ENCODE data around the gene HEXB. TPM values are rescaled to one million over a fixed set of nuclear protein-coding genes. Genes with fewer than 3 reads are reported as not detected.
A peak's percentile ranks its signal among the peaks of the same experiment; 100 is the strongest.

HEXB gene
- total RNA-seq, 2 experiments from 2014 or later = 46.2 to 49.1 TPM

DNA sequence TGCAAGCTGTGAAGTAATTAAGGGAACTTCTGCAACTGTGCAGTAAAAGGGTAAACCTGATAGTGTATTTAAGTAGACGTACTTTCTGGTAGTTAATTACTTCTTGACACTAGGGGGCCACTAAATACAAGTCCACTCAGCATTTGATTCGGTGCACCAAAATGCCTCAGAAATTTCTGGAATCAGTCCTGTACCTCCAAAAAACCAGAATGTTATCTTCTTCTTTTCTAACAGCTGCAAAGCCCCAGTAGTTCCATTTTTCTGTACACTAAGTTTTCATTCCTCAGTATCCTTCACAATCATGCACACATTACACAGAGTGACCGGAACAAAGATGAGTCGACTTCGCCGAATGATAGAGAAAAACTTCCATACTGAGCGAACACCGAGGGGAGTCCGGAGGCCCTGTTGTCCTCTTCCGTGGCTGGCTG, 81.4 kb downstream of the HEXB start:
- H3K27me3 Mint-ChIP-seq = no peaks in the 10 kb centered on the region
- intact Hi-C loops (cut with micrococcal nuclease) = loop anchor here (10.0 kb wide), 2 partner anchors 148 to 498 kb away; no protein-coding TSS in a partner anchor
- no peaks in the 10 kb centered on the region for H3K9me3 Mint-ChIP-seq
- peaks cover 36% of the 10 kb centered on the region for H3K36me3 Mint-ChIP-seq (ENCODE audit: low read depth)
- POLR2A ChIA-PET = interaction anchor here (0.8 to 2.1 kb wide), 4 partner anchors 8 to 81 kb away, joined by 3 to 5 read pairs (median 3); partner anchors contain the start of gene HEXB
- H3K4me3 Mint-ChIP-seq = peak overlapping the region; percentile 98
- H3K27ac Mint-ChIP-seq = peak overlapping the region; percentile 99
- CTCF ChIA-PET = interaction anchor here (0.7 to 2.3 kb wide), 17 partner anchors 8 to 470 kb away, joined by 3 to 10 read pairs (median 6); partner anchors contain the start of genes ANKRD31 and HEXB
- H3K4me1 Mint-ChIP-seq (ENCODE audit: low read depth) = peaks cover 46% of the 10 kb centered on the region
- ATAC-seq = peak; percentile 43
- TF ChIP-seq, protein P1, sequence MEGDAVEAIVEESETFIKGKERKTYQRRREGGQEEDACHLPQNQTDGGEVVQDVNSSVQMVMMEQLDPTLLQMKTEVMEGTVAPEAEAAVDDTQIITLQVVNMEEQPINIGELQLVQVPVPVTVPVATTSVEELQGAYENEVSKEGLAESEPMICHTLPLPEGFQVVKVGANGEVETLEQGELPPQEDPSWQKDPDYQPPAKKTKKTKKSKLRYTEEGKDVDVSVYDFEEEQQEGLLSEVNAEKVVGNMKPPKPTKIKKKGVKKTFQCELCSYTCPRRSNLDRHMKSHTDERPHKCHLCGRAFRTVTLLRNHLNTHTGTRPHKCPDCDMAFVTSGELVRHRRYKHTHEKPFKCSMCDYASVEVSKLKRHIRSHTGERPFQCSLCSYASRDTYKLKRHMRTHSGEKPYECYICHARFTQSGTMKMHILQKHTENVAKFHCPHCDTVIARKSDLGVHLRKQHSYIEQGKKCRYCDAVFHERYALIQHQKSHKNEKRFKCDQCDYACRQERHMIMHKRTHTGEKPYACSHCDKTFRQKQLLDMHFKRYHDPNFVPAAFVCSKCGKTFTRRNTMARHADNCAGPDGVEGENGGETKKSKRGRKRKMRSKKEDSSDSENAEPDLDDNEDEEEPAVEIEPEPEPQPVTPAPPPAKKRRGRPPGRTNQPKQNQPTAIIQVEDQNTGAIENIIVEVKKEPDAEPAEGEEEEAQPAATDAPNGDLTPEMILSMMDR (IDR thresholded peaks at IDR 0.05) = peak; percentile 86
- no peak for DNase-seq

DNA sequence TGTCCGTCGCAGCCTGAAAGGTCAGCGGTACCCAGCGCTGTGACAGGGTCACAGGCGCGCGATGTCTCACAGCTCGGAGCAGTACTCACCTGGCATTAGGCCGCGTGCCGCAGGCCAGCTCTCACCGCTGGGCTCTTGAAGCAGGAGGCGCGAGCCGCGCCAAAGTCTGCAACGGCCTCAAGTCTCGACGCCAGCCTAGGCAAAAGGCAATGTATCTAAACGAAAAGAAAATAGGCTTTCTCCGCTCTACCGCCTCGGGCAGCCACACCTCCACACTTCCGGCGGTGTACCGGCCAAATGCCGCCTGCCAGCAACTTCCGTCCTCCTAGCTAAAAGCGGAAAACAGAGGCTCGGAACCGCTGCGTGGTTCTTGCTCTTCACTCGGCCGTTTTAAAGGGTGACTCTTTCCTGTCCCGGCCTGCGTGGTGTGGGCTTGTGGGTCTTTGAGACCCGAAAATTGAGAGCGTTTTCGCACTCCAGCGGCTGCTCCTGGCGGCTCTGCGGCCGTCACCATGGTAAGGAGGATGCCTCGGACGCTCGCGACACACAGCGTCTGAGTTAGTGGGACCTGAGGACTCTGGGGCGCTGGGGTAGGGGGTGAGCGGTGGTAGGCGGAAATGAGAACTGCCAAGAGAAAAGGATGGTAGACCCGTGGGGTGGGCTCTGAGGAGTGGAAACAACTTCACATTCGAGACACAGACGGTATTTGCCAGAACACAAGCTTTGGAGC, 82.0 kb downstream of the HEXB start, which contains the start of the genes GFM2 and NSA2:
Gene GFM2 (minus strand): TSS at position 269 of the 730 bp plus-strand sequence. CDS start 3,375 bp downstream, outside the sequence.
Gene NSA2 (plus strand): TSS at position 401 of the 730 bp plus-strand sequence. CDS start 112 bp downstream, at position 513.
- H3K27ac Mint-ChIP-seq = peak within 1 kb of the TSS; percentile 99
- peak; percentile 96 for DNase-seq
- peak within 1 kb of the TSS; percentile 98 for H3K4me3 Mint-ChIP-seq
- H3K36me3 Mint-ChIP-seq (ENCODE audit: low read depth) = peaks cover 38% of the 10 kb centered on the region
- no peaks in the 10 kb centered on the region for H3K9me3 Mint-ChIP-seq
- CTCF ChIA-PET = interaction anchor here (0.6 to 2.3 kb wide), 17 partner anchors 8 to 470 kb away, joined by 3 to 10 read pairs (median 6); partner anchors contain the start of genes ANKRD31 and HEXB
- H3K27me3 Mint-ChIP-seq = no peaks in the 10 kb centered on the region
- intact Hi-C loops (cut with micrococcal nuclease) = loop anchor here (10.0 kb wide), 2 partner anchors 148 to 498 kb away; no protein-coding TSS in a partner anchor
- POLR2A ChIA-PET = interaction anchor here (1.0 to 2.1 kb wide), 3 partner anchors 8 to 30 kb away, joined by 3 to 5 read pairs (median 3); no protein-coding TSS in a partner anchor
- peaks cover 40% of the 10 kb centered on the region for H3K4me1 Mint-ChIP-seq (ENCODE audit: low read depth)
- ATAC-seq = peak; percentile 91
- TF ChIP-seq, protein P1 (IDR thresholded peaks at IDR 0.05) = no peak

DNA sequence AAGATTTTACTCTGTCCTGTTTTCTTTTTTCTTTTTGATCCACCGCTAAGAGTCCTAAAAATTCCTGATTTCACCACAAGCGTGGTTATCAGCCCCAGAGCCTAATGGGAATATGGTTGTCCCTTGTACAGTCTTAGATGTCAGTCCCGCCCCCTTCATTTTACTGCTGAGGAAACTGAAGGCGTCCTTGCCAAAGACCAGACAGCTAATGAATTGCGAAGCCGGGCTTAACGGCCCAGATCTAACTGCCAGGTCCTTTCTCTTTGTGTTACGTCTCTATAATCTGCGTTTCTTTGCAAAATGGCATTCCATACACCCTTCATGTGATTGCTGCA, 82.5 kb downstream of the HEXB start:
- CTCF ChIA-PET = interaction anchor here (0.6 to 2.3 kb wide), 10 partner anchors 8 to 396 kb away, joined by 3 to 10 read pairs (median 6); partner anchors contain the start of gene HEXB

More for the DNA sequence above, 82.5 kb downstream of the HEXB start:
- Mint-ChIP-seq H3K4me1 (ENCODE audit: low read depth) (peaks cover 35% of the 10 kb centered on the region), H3K9me3 (no peaks in the 10 kb centered on the region), H3K27me3 (no peaks in the 10 kb centered on the region), H3K36me3 (ENCODE audit: low read depth) (peaks cover 37% of the 10 kb centered on the region), H3K27ac (peak overlapping the region; percentile 99), H3K4me3 (peak overlapping the region; percentile 98)
- ATAC-seq (peak; percentile 7), DNase-seq (peak; percentile 30)
- intact Hi-C loops (cut with micrococcal nuclease) = loop anchor here (10.0 kb wide), 2 partner anchors 147 to 497 kb away; no protein-coding TSS in a partner anchor
- POLR2A ChIA-PET = interaction anchor here (1.0 to 2.1 kb wide), 3 partner anchors 9 to 31 kb away, joined by 3 to 5 read pairs (median 3); no protein-coding TSS in a partner anchor
- TF ChIP-seq, protein P1 (IDR thresholded peaks at IDR 0.05) = no peak

Other genes with a start within 250 kb of the HEXB start
- gene ENC1, start 44.5 kb upstream of the HEXB start, total RNA-seq = under 1 TPM; 0.16 to 0.60 TPM
- gene GFM2, start 81.9 kb downstream of the HEXB start, total RNA-seq = 10 to 100 TPM; 30.1 to 30.5 TPM
- gene NSA2, start 82.0 kb downstream of the HEXB start, total RNA-seq = 100 to 1,000 TPM; 129 to 142 TPM
- gene FAM169A, start 181.2 kb downstream of the HEXB start, total RNA-seq = 10 to 100 TPM; 10.4 to 11.5 TPM

Data from activated CD8-positive, alpha-beta T cell treated with anti-CD3 and anti-CD28 coated beads for 36 hours (primary cell).